ENCODE data around the gene C2orf72. TPM values are rescaled to one million over a fixed set of nuclear protein-coding genes. Genes with fewer than 3 reads are reported as not detected.

C2orf72 gene
- total and polyA plus RNA-seq, 7 donors: 0.36 to 20.4 (median 18.5) TPM; not detected in 2

- Histone ChIP-seq H3K4me3 (peak overlapping the region in 1 of 4 donors; percentile 33), H3K27ac (no peak overlapping the region), H3K4me1 (peaks cover 0 to 13% (median 8%) of the 10 kb centered on the region in 4 donors), H3K9me3 (no peaks in the 10 kb centered on the region), H3K27me3 (peaks cover 24 to 68% (median 32%) of the 10 kb centered on the region in 3 donors), H3K36me3 (no peaks in the 10 kb centered on the region)
- 25 to 33% methylated on average over 21 of the region's 21 CpGs for whole genome bisulfite sequencing, 2 donors
- no peak for DNase-seq
- intact Hi-C loops (cut with DNase I): no loop called here
- no peak for TF ChIP-seq POLR2A (IDR thresholded peaks at IDR 0.05)
These were observed 1.4 kb downstream of the C2orf72 start for GRCh38 chr2:231038483-231039293.

- no peak overlapping the region for H3K4me3 ChIP-seq
- no peak overlapping the region for H3K27ac ChIP-seq
- no peaks in the 10 kb centered on the region for H3K9me3 ChIP-seq
- TF ChIP-seq CTCF (IDR thresholded peaks at IDR 0.05) (no peak), POLR2A (IDR thresholded peaks at IDR 0.05) (no peak), EP300 (IDR thresholded peaks at IDR 0.05) (no peak), POLR2AphosphoS5 (IDR thresholded peaks at IDR 0.05) (no peak)
- WGBS, 2 donors: 84 to 88% methylated on average over 6 of the region's 6 CpGs
- DNase-seq: no peak
- no peaks in the 10 kb centered on the region for H3K36me3 ChIP-seq
- H3K27me3 ChIP-seq: peaks cover 24 to 68% (median 32%) of the 10 kb centered on the region in 3 donors
- H3K4me1 ChIP-seq: peaks cover 0 to 13% (median 8%) of the 10 kb centered on the region in 4 donors
- intact Hi-C loops (cut with DNase I): no loop called here
These were observed 2.0 kb downstream of the C2orf72 start for GRCh38 chr2:231039294-231039664.

GRCh38 chr2:231039821-231040364 is 2.6 kb downstream of the C2orf72 start:
- intact Hi-C loops (cut with DNase I): no loop called here
- TF ChIP-seq EP300 (IDR thresholded peaks at IDR 0.05) (no peak), POLR2AphosphoS5 (IDR thresholded peaks at IDR 0.05) (no peak), POLR2A (IDR thresholded peaks at IDR 0.05) (no peak), CTCF (IDR thresholded peaks at IDR 0.05) (no peak)
- 59 to 74% methylated on average over 8 of the region's 8 CpGs for WGBS, 2 donors
- no peak for DNase-seq
- Histone ChIP-seq H3K4me1 (peaks cover 0 to 13% (median 8%) of the 10 kb centered on the region in 4 donors), H3K9me3 (no peaks in the 10 kb centered on the region), H3K4me3 (no peak overlapping the region), H3K36me3 (no peaks in the 10 kb centered on the region), H3K27ac (no peak overlapping the region), H3K27me3 (peaks cover 24 to 66% (median 32%) of the 10 kb centered on the region in 3 donors)

GRCh38 chr2:231041061-231041689 is 3.9 kb downstream of the C2orf72 start:
- Histone ChIP-seq H3K9me3 (no peaks in the 10 kb centered on the region), H3K4me3 (no peak overlapping the region), H3K27ac (no peak overlapping the region), H3K4me1 (peaks cover 0 to 13% (median 8%) of the 10 kb centered on the region in 4 donors), H3K36me3 (no peaks in the 10 kb centered on the region), H3K27me3 (peaks cover 23 to 53% (median 24%) of the 10 kb centered on the region in 3 donors)
- DNase-seq: no peak
- intact Hi-C loops (cut with DNase I): no loop called here
- no peak for TF ChIP-seq CTCF (IDR thresholded peaks at IDR 0.05)
- WGBS, 2 donors: 75 to 83% methylated on average over 8 of the region's 8 CpGs

GRCh38 chr2:231043796-231044195 is 6.5 kb downstream of the C2orf72 start:
- Histone ChIP-seq H3K4me3 (no peak overlapping the region), H3K4me1 (no peaks in the 10 kb centered on the region), H3K36me3 (no peaks in the 10 kb centered on the region), H3K27me3 (peaks cover 0 to 33% (median 2%) of the 10 kb centered on the region in 3 donors), H3K9me3 (no peaks in the 10 kb centered on the region), H3K27ac (no peak overlapping the region)
- intact Hi-C loops (cut with DNase I): no loop called here
- WGBS, 2 donors: 91 to 92% methylated on average over 4 of the region's 4 CpGs
- no peak for DNase-seq
- no peak for TF ChIP-seq POLR2AphosphoS5 (IDR thresholded peaks at IDR 0.05)
- no peak for TF ChIP-seq CTCF (IDR thresholded peaks at IDR 0.05)
- TF ChIP-seq POLR2A (IDR thresholded peaks at IDR 0.05): no peak
- TF ChIP-seq EP300 (IDR thresholded peaks at IDR 0.05): no peak

Data from sigmoid colon (tissue), 7 donors.